Stimulated activated effector memory CD8-positive, alpha-beta T cell treated with anti-CD3 and anti-CD28 coated beads, Interleukin-12 subunit alpha, Interleukin-12 subunit beta, amount 100 ng/mL, for 72 hours (primary cell): ENCODE data around the gene SYTL1.
"Not testable (repeated sequence)": the region's sequence is repeated elsewhere in the genome, so short reads cannot be mapped to it uniquely, and the experiment has no call there.

Experiments
- ATAC-seq: fragments of 150-1000 bp; cut with Tn5 transposase; 2 replicates; pipeline ENCODE4 v1.10.0; 2021
- DNase-seq, 2 donors: peaks; one replicate each; pipeline ENCODE4 v3.0.0; 2021 to 2022; ENCODE audit warnings: low spot score in 2 of 2
- H3K27ac Mint-ChIP-seq: one replicate; pipeline ENCODE4 v1.8.0; 2022; ENCODE audit warnings: mild to moderate bottlenecking, mixed read lengths
- H3K36me3 Mint-ChIP-seq: one replicate; pipeline ENCODE4 v1.8.0; 2022; ENCODE audit warnings: mild to moderate bottlenecking, mixed read lengths
- H3K4me1 Mint-ChIP-seq: one replicate; pipeline ENCODE4 v1.8.0; 2022; ENCODE audit warnings: mixed read lengths
- H3K4me3 Mint-ChIP-seq: one replicate; pipeline ENCODE4 v1.8.0; 2022; ENCODE audit warnings: mild to moderate bottlenecking, mixed read lengths
- H3K9me3 Mint-ChIP-seq: one replicate; pipeline ENCODE4 v1.8.0; 2022; ENCODE audit warnings: mixed read lengths

SYTL1 gene

DNA sequence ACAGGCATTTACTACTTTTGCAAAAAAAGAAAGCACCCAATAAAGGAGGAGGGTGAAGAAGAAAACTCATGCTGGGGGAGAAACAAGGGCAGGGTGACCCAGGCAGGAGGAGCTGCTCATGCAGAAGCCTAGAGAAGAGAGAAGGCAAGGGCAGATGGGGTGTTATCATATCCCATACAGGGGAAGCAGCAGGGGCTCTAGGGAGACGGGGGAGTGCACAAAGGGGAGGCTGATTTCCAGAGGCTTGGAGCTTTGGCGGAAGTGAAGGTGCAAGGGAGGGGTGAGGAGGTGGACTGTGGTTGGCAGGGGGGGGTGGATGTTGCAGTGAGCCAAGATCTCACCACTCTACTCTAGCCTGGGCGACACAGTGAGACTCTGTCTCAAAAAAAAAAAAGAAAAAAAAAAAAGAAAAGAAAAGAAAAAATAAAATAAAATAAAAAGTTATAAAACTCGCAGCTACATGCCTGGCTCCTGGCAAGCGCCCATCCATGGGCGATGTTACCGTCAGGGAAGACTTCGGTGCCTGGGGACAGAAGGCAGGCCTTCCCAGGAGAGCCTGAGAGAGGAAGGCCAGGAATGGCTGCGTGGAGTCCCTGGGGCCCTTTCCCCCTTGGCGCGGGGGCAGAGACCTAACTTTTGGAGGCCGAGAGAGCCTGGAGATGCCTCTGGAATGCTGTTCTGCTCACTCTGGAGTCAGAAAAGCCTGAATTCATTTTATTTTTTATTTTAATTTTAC, 36.1 kb downstream of the SYTL1 start:
- H3K9me3 Mint-ChIP-seq = no peaks in the 10 kb centered on the region
- H3K36me3 Mint-ChIP-seq = no peaks in the 10 kb centered on the region
- H3K4me1 Mint-ChIP-seq = no peaks in the 10 kb centered on the region
- no peak overlapping the region for H3K4me3 Mint-ChIP-seq
- DNase-seq (no peak), ATAC-seq (no peak)
- peak overlapping the region; percentile 80 for H3K27ac Mint-ChIP-seq

DNA sequence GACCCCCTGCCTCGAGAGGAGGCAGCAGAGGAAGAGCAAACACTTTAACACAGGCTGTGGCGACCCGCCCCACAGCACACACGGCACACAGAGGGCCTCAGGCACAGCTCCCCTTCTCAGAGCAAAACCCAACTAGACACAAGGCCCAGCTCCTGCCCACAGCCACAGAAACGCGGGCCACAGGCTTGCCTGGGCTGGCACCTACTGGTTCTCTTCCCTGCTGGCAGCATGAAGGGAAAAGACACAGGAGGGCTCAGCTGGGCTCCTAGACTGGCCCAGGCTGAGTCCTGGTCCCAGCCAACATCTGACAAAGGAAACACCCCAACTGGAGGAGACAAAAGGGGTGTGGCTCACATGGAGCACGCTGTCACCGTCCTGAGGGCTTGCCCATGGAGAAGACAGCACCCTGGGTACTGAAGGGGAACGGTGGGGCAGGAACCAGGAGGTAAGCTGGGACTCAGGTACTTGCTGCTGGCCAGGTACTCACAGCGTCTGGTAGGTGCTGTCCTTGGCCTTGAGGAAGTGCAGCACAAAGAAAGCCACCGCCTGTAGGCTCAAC, 37.8 kb downstream of the SYTL1 start:
- Mint-ChIP-seq H3K9me3 (no peaks in the 10 kb centered on the region), H3K4me3 (no peak overlapping the region), H3K27ac (no peak overlapping the region), H3K4me1 (no peaks in the 10 kb centered on the region), H3K36me3 (no peaks in the 10 kb centered on the region)
- DNase-seq = no peak
- no peak for ATAC-seq

DNA sequence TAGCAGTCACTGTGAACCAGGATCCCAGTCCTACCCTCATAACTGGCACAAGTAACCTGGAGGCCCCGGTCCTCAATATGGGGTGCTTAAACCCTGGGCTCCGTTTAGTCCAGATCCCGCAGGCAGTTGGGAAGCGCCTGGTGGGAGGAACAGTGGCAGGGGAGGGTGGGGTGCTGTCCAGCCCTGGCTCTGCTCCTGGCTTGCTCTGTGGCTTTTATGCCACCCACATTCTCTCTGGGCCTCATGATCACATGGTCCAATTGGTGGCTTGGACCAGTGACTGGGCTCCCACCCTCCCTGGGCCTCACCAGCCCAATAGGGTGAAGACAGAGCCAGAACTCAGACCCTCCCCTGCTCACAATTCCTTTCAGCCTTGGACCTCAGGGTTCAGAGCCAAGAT, 38.4 kb downstream of the SYTL1 start:
- Mint-ChIP-seq H3K36me3 (no peaks in the 10 kb centered on the region), H3K4me1 (no peaks in the 10 kb centered on the region), H3K27ac (no peak overlapping the region), H3K9me3 (no peaks in the 10 kb centered on the region), H3K4me3 (no peak overlapping the region)
- ATAC-seq (no peak), DNase-seq (no peak)

DNA sequence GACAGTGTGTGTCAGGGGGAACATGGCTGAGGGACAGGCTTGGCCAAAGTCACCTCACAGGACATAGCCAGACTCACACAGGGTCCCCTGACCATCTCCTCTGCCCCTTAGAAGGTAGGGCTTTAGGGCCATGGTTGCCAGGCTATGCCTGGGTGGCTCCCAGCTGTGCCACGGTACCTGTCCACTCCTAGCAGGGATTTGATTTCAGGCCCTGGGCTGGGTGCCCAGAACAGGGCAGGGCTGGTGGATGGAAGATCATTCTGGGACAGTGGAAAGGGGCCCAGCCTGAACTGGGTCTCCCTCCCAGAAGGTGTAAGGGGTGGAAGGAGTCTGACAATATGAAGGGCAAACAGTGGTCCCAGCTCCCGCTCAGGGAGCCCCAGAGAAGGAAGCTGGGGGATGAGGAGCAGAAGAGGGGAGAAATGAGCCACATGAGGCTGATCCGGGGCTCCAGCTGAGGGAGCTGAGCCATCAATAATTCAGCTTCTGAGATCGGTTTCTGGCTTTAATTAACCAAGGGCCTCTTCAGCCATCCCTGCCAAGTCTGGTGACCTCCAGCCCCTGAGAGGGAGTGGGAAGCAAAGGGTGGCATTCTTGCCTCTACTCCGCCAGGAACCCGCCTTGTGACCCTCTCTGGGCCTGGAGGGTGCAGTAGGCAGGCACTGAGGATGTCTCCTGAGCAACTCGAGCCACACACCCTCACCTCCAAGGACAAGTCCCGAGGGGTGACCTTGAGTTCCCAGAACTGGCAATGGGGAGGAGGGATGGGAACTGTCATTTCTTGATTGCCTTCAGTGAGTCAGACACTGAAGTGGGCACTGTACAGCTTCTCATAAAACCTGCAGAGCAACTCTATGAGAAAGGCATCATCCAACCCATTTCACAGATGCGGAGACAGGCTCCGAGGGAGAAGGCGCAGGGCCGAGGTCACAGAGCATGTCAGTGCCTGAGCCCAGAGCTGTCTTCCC, 39.2 kb downstream of the SYTL1 start:
- Mint-ChIP-seq H3K4me1 (no peaks in the 10 kb centered on the region), H3K27ac (no peak overlapping the region)
- DNase-seq = no peak

DNA sequence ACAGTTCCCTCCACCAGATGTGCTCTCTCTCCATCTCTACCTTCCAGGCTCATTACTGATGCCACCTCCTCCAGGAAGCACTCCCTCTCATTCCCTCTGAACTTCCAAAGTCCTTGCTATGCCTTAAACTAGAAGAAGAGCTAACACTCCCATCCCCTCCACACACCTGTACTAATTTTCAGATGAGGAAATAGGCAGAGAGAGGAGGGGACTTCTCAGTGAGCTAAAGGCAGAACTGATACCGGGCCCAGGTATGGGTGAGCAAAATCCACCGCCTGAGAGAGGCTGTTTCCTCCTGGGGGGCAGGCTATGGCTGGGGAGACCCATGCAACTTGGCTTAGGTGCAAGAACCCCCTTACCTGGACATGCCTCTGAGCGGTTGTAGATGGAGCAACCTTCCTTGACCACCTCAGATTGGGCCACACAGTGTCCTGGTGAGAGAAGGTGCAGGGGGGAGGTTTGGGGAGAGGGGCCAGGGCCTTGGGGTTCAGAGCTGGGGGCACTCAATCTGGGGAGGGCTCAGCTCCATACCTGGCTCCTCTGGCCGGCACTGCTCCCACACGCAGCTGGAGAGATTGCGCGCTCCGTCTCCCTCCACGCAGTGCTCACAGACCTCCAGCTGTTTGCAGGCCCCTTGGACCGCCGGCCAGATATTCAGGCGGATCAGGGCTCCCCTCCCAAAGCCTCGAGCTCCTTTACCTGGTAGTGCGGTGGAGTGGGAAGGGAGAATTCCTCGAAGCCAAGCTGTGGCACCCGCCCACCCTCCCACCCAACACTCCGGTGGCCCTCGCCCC, 40.3 kb downstream of the SYTL1 start:
- H3K9me3 Mint-ChIP-seq = no peaks in the 10 kb centered on the region
- H3K36me3 Mint-ChIP-seq = no peaks in the 10 kb centered on the region
- peak overlapping the region; percentile 5 for H3K27ac Mint-ChIP-seq
- no peak for DNase-seq
- no peak overlapping the region for H3K4me3 Mint-ChIP-seq
- H3K4me1 Mint-ChIP-seq = no peaks in the 10 kb centered on the region
- no peak for ATAC-seq

More for the DNA sequence above, 39.2 kb downstream of the SYTL1 start:
- Mint-ChIP-seq H3K36me3 (no peaks in the 10 kb centered on the region), H3K4me3 (no peak overlapping the region), H3K9me3 (no peaks in the 10 kb centered on the region)
- ATAC-seq = no peak

DNA sequence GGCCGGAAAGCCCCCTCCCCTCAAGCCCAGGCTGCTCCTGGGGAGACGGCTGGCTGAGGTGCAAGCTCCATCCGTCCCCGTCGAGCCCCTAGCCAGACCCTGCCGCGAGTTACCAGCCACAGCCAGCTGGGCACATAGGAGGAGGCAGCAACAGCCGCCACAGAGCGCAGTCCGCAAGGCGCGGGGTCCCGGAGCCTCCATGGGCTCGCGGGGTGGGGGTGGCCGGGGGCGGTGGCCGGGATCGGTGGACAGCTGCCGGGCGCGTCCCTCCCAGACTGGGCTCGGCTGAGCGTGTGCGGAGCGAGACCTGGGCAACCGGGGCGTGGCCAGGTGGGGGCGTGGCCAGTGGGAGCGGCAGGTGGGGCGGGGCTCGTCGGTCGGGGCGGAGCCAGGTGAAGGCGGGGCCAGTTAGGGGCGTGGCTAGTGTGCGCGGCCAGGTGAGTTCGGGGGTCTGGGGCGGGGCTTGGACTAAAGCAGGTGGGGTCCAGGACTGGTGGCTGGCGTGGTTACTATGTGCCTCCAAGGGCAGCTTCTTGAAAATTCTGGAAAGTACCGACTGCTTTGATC, 41.3 kb downstream of the SYTL1 start, which contains the start of gene CD164L2:
CD164L2 (minus strand) TSS at position 295 of the 567 bp plus-strand sequence; CDS start at position 201, 94 bp downstream.
- no peak within 1 kb of the TSS for H3K4me3 Mint-ChIP-seq
- ATAC-seq = peak; percentile 38

DNA sequence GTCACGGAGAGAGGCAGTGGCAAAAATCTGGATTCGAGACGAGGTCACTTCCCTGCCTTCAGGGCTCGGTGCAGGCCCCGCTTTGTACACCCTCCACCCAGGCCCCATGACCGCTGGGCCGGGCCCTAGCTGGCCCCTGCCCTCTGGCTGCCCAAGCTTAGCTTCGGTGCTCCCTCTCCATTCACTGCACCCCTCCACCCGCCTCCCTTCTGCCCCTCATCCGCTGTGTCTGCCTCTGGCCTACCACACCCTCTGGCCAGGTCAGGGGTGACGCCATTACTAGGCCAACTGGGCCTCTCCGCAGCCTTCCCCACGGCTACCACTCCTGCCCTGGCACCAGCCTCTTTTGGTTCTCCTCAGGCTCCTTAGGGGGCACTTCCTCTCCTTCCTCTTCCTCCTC, 41.8 kb downstream of the SYTL1 start:
- Mint-ChIP-seq H3K27ac (no peak overlapping the region), H3K4me3 (no peak overlapping the region), H3K36me3 (no peaks in the 10 kb centered on the region)

More for the DNA sequence above, 41.3 kb downstream of the SYTL1 start, which contains the start of gene CD164L2:
- peak within 1 kb of the TSS; percentile 5 for H3K27ac Mint-ChIP-seq
- no peak for DNase-seq
- H3K4me1 Mint-ChIP-seq = no peaks in the 10 kb centered on the region
- H3K36me3 Mint-ChIP-seq = no peaks in the 10 kb centered on the region
- no peaks in the 10 kb centered on the region for H3K9me3 Mint-ChIP-seq

DNA sequence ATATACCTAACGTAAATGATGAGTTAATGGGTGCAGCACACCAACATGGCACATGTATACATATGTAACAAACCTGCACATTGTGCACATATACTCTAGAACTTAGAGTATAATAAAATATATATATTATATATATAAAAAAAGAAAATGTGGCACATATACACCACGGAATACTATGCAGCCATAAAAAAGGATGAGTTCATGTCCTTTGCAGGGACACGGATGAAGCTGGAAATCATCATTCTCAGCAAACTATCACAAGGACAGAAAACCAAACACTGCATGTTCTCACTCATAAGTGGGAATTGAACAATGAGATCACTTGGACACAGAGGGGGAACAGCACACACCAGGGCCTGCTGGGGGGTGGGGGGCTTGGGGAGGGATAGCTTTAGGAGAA, 43.0 kb downstream of the SYTL1 start:
- not testable (repeated sequence) for H3K36me3 Mint-ChIP-seq, ATAC-seq, H3K4me1 Mint-ChIP-seq, H3K4me3 Mint-ChIP-seq, H3K9me3 Mint-ChIP-seq, DNase-seq, H3K27ac Mint-ChIP-seq

More for the DNA sequence above, 41.8 kb downstream of the SYTL1 start:
- no peak for ATAC-seq
- Mint-ChIP-seq H3K9me3 (no peaks in the 10 kb centered on the region), H3K4me1 (peaks cover 4% of the 10 kb centered on the region)
- DNase-seq = no peak

DNA sequence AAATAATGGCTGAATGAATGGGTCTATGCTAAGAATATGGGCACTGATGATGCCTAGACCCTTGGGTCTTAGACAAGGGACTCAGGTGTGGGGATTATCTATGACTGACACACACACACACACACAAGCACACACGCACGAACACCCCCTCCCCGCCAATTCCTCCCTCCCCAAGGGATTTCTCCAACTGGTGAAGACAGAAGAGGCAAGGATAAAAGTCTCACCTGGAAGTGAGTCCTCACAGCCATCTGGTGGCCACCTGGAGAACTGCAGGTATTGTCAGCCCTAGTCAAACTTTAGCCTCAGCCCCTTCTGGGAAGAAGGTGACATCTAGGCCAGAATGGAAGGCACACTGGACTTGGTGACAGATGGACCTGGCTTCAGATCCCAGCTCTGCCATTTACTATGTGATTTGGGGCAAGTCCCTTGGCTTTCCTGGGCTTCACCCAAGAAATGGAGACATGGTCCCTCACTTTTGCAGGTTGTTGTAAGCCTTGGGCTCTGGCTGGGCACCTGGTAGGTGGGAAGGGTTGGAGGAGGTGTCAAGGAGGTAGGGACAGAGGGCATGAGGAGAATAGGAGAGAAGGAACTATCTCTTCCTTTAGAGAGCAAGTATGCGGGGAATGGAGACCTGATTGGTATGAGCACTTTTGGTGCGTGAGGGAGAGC, 46.6 kb downstream of the SYTL1 start:
- no peak overlapping the region for H3K4me3 Mint-ChIP-seq
- no peak overlapping the region for H3K27ac Mint-ChIP-seq
- no peaks in the 10 kb centered on the region for H3K9me3 Mint-ChIP-seq
- H3K36me3 Mint-ChIP-seq = peaks cover 9% of the 10 kb centered on the region
- no peak for ATAC-seq
- H3K4me1 Mint-ChIP-seq = peaks cover 22% of the 10 kb centered on the region
- peak; percentile 66 to 86 for DNase-seq

DNA sequence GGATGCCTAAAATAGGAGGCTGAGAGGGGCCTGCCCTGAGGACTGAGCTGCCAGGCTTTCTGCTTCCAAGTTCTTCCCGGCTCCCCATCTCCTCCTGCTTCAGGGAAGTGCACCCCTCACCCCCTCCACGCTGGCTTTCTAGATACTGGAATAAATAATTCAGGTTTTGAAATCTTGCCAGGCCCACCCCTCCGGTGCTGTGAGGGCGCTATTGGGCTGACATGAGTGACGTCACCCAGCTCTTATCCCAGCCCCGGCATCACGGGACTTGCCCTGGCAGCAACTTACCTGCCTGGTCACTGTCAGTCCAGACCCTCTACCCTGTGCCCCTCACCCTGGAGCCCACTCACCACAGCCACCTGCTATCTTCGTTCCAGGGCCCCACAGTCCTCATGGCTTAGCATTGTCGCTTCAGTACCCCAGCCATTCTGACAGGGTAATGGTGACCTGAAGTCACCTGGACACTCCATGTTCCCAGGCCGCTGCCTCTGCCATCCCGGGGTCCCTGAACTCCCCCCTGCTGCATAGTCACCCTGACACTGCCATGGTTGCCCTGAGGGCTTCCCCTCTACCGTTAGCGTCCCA, 49.8 kb downstream of the SYTL1 start:
- peaks cover 29% of the 10 kb centered on the region for H3K4me1 Mint-ChIP-seq
- DNase-seq (no peak), ATAC-seq (no peak)

DNA sequence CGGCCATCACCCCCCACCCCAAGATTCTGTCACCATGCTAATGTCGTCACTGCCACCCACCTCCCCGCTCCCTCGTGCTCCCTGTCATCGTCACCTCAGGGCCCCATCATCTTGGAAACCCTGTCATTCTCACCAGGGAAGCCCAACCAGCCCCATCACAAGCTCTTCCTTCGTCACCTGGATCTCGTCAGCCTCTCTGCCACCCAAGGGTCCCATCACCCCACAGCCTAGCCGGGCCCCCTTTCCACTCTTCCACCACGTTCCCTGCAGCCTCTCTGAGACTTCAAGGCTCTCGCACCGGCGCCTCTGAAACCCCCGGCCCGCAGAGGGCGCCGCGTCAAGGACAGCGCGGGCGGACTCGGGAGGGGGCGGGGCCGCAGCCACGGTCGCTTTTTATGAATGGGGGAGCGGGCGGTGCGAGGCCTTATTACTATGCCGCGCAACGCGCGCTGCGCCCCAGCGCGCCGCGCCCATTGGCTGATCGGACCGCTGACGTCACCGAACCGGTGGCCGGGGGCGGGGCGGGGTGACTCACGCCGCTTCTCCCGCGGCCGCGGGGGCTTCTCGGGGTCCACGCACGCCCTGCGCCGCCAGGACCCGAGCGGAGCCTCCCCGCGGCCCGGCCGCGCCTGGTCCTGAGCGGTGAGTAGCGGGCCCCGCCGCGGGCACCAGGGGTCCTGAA, 50.4 kb downstream of the SYTL1 start, which contains the start of gene GPR3:
GPR3 (plus strand) TSS at position 527 of the 682 bp plus-strand sequence. CDS start 1,177 bp downstream, outside the sequence.
- peak within 1 kb of the TSS; percentile 91 for H3K27ac Mint-ChIP-seq
- H3K9me3 Mint-ChIP-seq = no peaks in the 10 kb centered on the region
- peaks cover 28% of the 10 kb centered on the region for H3K36me3 Mint-ChIP-seq
- peak within 1 kb of the TSS; percentile 93 for H3K4me3 Mint-ChIP-seq
- H3K4me1 Mint-ChIP-seq = peaks cover 29% of the 10 kb centered on the region
- DNase-seq (peak; percentile 92 to 95), ATAC-seq (peak; percentile 94)

More for the DNA sequence above, 49.8 kb downstream of the SYTL1 start:
- peak overlapping the region; percentile 93 for H3K4me3 Mint-ChIP-seq
- peak overlapping the region; percentile 91 for H3K27ac Mint-ChIP-seq
- peaks cover 22% of the 10 kb centered on the region for H3K36me3 Mint-ChIP-seq
- no peaks in the 10 kb centered on the region for H3K9me3 Mint-ChIP-seq

DNA sequence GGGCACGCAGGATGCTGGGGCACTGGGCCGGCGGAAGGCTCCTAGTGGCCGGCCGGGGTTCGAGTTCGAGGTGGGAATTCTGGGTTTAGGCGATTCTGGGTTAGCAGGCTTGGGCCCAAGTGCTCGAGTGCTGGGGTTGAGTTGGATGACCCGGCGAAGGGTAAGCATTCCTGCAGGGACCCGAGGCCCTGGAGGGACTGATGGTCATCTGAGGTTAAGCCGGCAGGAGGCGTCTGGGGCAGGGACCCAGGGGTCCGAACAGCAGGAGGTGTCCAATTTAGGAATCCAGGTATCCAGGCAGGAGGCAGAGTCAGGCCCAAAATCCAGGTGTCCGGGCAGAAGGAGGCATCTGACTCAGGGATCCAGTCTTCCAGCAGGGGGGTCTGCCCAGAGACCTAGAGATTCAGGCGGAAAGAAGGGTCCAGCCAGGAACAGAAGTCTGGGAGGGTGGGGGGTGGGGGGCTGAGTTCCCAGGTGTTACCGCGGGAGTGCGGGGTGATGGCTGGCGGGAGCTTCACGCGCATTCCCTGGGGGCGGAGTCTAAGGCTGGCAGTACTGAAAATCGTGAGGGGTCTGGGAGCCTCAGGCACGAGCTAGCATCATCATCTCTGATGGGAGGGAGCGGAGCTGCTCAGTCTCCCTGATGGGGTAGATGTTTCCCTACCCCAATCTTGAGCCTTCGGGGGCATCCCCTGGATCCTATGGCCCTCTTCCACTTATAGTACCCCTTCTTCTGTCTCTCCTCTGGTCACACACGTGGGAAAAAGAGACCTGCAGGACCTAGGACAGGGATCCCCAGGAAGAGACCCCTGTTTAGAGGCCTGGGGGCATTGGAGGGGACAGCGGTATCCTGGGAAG, 51.2 kb downstream of the SYTL1 start:
- ATAC-seq (no peak), DNase-seq (no peak)
- H3K4me1 Mint-ChIP-seq = peaks cover 29% of the 10 kb centered on the region
- H3K4me3 Mint-ChIP-seq = peak overlapping the region; percentile 93
- no peaks in the 10 kb centered on the region for H3K9me3 Mint-ChIP-seq
- H3K36me3 Mint-ChIP-seq = peaks cover 35% of the 10 kb centered on the region
- peak overlapping the region; percentile 91 for H3K27ac Mint-ChIP-seq
